Astrocyte of the cerebellum (primary cell): ENCODE data around the gene SGCE.

Experiments
- DNase-seq: peaks from one replicate; pipeline ENCODE4 v3.0.0-alpha.2; 2011; ENCODE audit warnings: low read depth
- H3K4me3 ChIP-seq: 2 replicates; pipeline ENCODE4 v1.5.1; 2011; ENCODE audit warnings: mild to moderate bottlenecking, low read depth, low read length, moderate library complexity
- CTCF ChIP-seq: IDR thresholded peaks from 2 replicates; pipeline ENCODE4 v1.5.1; 2012; ENCODE audit warnings: low read length, low read depth, moderate library complexity, mild to moderate bottlenecking; ENCODE audit errors: missing control alignments
- in situ Hi-C: cut with HindIII; loops from 2 replicates; pipeline ENCODE4 v1.10.0; 2017; ENCODE audit warnings: low sequenced_read_pairs

The SGCE gene

GRCh38 chr7:94642838-94643653 lies 12.9 kb downstream of the SGCE start:
- in situ Hi-C loops, result no loop called here
- TF ChIP-seq CTCF, result no peak
- DNase-seq, result no peak
- no peak overlapping the region for H3K4me3 ChIP-seq

DNA sequence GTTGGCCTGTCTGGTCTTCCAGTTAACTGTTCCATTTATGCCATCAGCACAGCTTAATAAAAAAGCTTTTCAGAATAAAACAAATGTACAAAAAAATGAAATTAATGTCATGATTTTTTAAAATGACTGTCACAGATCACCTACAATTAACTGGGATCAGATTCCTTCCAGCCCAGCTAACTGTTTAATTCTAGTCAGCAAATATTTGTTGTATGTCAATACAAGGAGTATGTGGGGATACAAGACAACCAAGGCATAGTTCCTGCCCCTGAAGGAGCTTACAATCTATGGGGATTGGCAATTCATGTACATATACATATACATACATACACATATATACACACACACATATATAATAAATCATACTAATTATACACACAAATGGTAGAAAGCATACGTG lies 16.5 kb downstream of the SGCE start:
- DNase-seq, result no peak
- no peak overlapping the region for H3K4me3 ChIP-seq
- TF ChIP-seq CTCF, result no peak
- in situ Hi-C loops, result no loop called here

DNA sequence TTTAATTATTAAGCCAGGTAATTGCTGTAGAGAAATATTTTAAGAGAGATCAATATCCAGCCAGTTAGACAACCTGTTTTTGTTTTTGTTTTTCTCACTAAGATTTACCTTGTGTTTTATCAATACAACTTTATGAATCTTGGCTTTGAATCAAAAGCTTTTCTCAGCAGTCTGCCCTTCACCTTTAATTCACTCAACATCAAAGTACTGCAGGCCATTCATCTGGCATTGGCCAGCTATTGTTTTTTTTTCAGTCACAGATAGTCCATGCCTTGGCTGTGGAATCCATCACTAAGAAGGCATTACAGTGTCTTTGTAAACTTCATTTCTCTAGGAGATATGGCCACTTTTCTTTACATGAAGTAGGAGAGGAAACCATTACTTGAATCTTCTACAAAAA lies 20.2 kb downstream of the SGCE start:
- no peak for DNase-seq
- no peak overlapping the region for H3K4me3 ChIP-seq
- TF ChIP-seq CTCF, result no peak
- in situ Hi-C loops, result no loop called here

- TF ChIP-seq CTCF, result no peak
- no peak for DNase-seq
- no peak overlapping the region for H3K4me3 ChIP-seq
- in situ Hi-C loops, result no loop called here
Observed at GRCh38 chr7:94634502-94634901, 21.4 kb downstream of the SGCE start.

- no peak for DNase-seq
- no peak overlapping the region for H3K4me3 ChIP-seq
- in situ Hi-C loops, result no loop called here
- no peak for TF ChIP-seq CTCF
Observed at GRCh38 chr7:94633687-94634086, 22.2 kb downstream of the SGCE start.

DNA sequence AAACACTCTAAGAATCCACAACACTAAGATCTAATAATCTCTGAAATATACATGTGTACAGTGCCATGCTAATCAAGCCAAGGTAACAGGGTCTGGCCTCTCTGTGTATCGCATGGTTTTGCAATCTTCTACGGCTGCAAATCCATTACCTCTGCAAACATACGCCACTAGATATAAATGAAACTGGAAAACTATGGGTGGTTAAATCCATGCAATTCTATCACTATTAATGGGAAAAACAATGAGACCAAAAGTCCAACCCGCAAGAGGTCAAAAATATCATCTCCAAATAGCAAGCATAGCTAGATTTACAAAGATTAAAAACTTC lies 23.0 kb downstream of the SGCE start:
- in situ Hi-C loops, result no loop called here

More for the DNA sequence above, 23.0 kb downstream of the SGCE start:
- H3K4me3 ChIP-seq, result no peak overlapping the region
- no peak for DNase-seq
- TF ChIP-seq CTCF, result no peak
